ENCODE data around the gene HIPK2. TPM values are rescaled to one million over a fixed set of nuclear protein-coding genes. Genes with fewer than 3 reads are reported as not detected.
A peak's percentile ranks its signal among the peaks of the same experiment; 100 is the strongest.

The HIPK2 gene
- total and polyA plus RNA-seq, 2 experiments from 2014 or later = 18.2 to 22.9 TPM

DNA sequence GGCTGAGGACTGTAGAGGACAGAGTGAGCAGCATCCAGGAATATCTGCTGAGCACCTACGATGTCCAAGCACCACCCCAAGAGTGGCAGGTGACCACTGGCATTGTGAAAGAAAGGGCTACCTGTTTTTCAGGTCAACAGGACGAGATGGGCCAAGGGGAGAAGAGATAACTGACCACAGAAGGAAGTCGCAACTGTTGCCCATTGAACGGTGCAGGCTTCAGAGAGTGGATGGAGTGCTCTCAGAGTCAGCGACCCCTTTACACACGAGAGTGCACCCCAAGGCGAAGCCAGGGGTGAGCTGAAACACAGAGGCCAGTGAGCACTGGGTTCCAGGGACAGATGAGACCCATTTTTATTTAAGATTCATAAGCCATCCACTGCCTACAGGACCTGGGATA is 42.3 kb downstream of the HIPK2 start:
- Histone ChIP-seq H3K9me2 (replicated peaks; ENCODE audit: insufficient read depth) (no peaks in the 10 kb centered on the region), H3K4me1 (ENCODE audit: insufficient read depth) (peaks cover 29% of the 10 kb centered on the region), H3K79me2 (peaks cover 95% of the 10 kb centered on the region), H3K27me3 (no peaks in the 10 kb centered on the region), H3K27ac (peak overlapping the region; percentile 74), H3K4me2 (no peak overlapping the region), H3K4me3 (no peak overlapping the region), H4K20me1 (ENCODE audit: insufficient read depth, poor library complexity, severe bottlenecking) (peaks cover 56% of the 10 kb centered on the region), H2AFZ (no peak overlapping the region), H3K36me3 (replicated peaks; ENCODE audit: insufficient read depth, low read depth) (no peaks in the 10 kb centered on the region), H3K9me3 (ENCODE audit: low read depth) (no peaks in the 10 kb centered on the region)
- 98% methylated on average over 7 of the region's 7 CpGs for WGBS (ENCODE audit: low lambda C conversion rate, missing lambda C conversion rate)
- TF ChIP-seq EZH2 (IDR thresholded peaks at IDR 0.05; ENCODE audit: borderline replicate concordance) = no peak
- TF ChIP-seq EZH2phosphoT487 (IDR thresholded peaks at IDR 0.05; ENCODE audit: low read depth, severe bottlenecking, unreplicated experiment) = no peak
- TF ChIP-seq, protein P1, sequence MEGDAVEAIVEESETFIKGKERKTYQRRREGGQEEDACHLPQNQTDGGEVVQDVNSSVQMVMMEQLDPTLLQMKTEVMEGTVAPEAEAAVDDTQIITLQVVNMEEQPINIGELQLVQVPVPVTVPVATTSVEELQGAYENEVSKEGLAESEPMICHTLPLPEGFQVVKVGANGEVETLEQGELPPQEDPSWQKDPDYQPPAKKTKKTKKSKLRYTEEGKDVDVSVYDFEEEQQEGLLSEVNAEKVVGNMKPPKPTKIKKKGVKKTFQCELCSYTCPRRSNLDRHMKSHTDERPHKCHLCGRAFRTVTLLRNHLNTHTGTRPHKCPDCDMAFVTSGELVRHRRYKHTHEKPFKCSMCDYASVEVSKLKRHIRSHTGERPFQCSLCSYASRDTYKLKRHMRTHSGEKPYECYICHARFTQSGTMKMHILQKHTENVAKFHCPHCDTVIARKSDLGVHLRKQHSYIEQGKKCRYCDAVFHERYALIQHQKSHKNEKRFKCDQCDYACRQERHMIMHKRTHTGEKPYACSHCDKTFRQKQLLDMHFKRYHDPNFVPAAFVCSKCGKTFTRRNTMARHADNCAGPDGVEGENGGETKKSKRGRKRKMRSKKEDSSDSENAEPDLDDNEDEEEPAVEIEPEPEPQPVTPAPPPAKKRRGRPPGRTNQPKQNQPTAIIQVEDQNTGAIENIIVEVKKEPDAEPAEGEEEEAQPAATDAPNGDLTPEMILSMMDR (IDR thresholded peaks at IDR 0.05; ENCODE audit: poor library complexity) = no peak
- DNase-seq (ENCODE audit: low spot score) = no peak

DNA sequence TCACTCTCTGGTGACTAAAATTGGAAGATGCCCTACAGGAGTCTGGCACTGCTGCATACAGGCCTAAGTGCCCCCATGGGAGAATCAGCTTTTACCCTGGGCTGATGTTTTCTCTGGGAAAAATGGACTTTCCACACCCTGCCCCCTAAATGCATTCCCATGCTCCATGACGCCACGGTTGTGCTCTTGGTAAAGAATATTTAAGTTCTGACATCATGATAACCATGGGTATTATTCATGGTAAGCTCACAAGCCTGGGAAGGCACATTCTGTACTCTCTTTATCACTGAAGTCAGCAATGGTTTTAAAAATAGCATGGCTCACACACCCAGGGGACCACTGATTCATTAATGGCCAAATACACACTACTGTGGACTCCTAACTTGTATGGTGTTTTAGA is 43.4 kb downstream of the HIPK2 start:
- no peaks in the 10 kb centered on the region for H3K9me3 ChIP-seq (ENCODE audit: low read depth)
- no peaks in the 10 kb centered on the region for H3K27me3 ChIP-seq
- no peak overlapping the region for H2AFZ ChIP-seq
- H3K79me2 ChIP-seq = peaks cover 95% of the 10 kb centered on the region
- peak overlapping the region; percentile 80 for H3K27ac ChIP-seq
- peaks cover 47% of the 10 kb centered on the region for H4K20me1 ChIP-seq (ENCODE audit: insufficient read depth, poor library complexity, severe bottlenecking)
- peaks cover 29% of the 10 kb centered on the region for H3K4me1 ChIP-seq (ENCODE audit: insufficient read depth)
- H3K4me2 ChIP-seq = peak overlapping the region; percentile 43
- peak; percentile 59 for DNase-seq (ENCODE audit: low spot score)
- no peaks in the 10 kb centered on the region for H3K36me3 ChIP-seq (replicated peaks; ENCODE audit: insufficient read depth, low read depth)
- H3K9me2 ChIP-seq (replicated peaks; ENCODE audit: insufficient read depth) = no peaks in the 10 kb centered on the region
- TF ChIP-seq EZH2phosphoT487 (IDR thresholded peaks at IDR 0.05; ENCODE audit: low read depth, severe bottlenecking, unreplicated experiment) (no peak), EZH2 (IDR thresholded peaks at IDR 0.05; ENCODE audit: borderline replicate concordance) (no peak)
- TF ChIP-seq, protein P1 (IDR thresholded peaks at IDR 0.05; ENCODE audit: poor library complexity) = no peak
- 79% methylated on average over 2 of the region's 2 CpGs for WGBS (ENCODE audit: low lambda C conversion rate, missing lambda C conversion rate)
- H3K4me3 ChIP-seq = no peak overlapping the region

DNA sequence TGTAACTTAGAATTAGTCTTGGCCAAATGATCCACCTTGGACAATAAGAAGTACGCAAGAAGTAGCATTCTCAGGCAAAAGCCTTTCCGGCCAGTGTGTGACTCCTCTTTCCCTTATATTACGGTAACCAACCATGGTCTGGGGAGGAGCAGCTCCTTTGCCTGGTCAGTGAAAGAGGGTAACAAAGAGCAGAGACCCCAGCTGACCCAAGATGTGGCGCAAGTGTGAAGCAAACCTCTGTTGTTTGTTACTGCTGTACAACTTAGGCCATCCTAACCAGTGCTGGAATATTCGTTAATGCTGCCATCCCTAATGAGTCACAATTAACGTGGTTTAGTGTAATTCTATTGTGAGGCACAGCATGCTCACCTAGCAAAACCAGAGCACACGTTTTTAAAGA is 44.0 kb downstream of the HIPK2 start:
- no peak for DNase-seq (ENCODE audit: low spot score)
- H3K4me2 ChIP-seq = no peak overlapping the region
- no peaks in the 10 kb centered on the region for H3K36me3 ChIP-seq (replicated peaks; ENCODE audit: insufficient read depth, low read depth)
- TF ChIP-seq EZH2 (IDR thresholded peaks at IDR 0.05; ENCODE audit: borderline replicate concordance) = no peak
- TF ChIP-seq, protein P1 (IDR thresholded peaks at IDR 0.05; ENCODE audit: poor library complexity) = no peak
- no peak for TF ChIP-seq EZH2phosphoT487 (IDR thresholded peaks at IDR 0.05; ENCODE audit: low read depth, severe bottlenecking, unreplicated experiment)
- peaks cover 44% of the 10 kb centered on the region for H4K20me1 ChIP-seq (ENCODE audit: insufficient read depth, poor library complexity, severe bottlenecking)
- no peaks in the 10 kb centered on the region for H3K27me3 ChIP-seq
- H3K79me2 ChIP-seq = peaks cover 93% of the 10 kb centered on the region
- peak overlapping the region; percentile 80 for H3K27ac ChIP-seq
- no peak overlapping the region for H3K4me3 ChIP-seq
- no peaks in the 10 kb centered on the region for H3K9me2 ChIP-seq (replicated peaks; ENCODE audit: insufficient read depth)
- 94% methylated on average over 7 of the region's 7 CpGs for WGBS (ENCODE audit: low lambda C conversion rate, missing lambda C conversion rate)
- no peak overlapping the region for H2AFZ ChIP-seq
- H3K9me3 ChIP-seq (ENCODE audit: low read depth) = no peaks in the 10 kb centered on the region
- peaks cover 29% of the 10 kb centered on the region for H3K4me1 ChIP-seq (ENCODE audit: insufficient read depth)

Data from hepatocyte (in vitro differentiated cells).